Measurements from ENCODE around the gene SECISBP2L. TPM values are rescaled to one million over a fixed set of nuclear protein-coding genes. Genes with fewer than 3 reads are reported as not detected.

Gene SECISBP2L
- total RNA-seq, 2 donors from 2014 or later: 39.6 to 46.4 TPM

- no peak for DNase-seq (ENCODE audit: low spot score)
- H3K36me3 ChIP-seq: no peaks in the 10 kb centered on the region
- H3K27ac ChIP-seq: no peak overlapping the region
- intact Hi-C loops (cut with DNase I): no loop called here
- no peaks in the 10 kb centered on the region for H3K27me3 ChIP-seq (replicated peaks; ENCODE audit: insufficient read depth)
- no peaks in the 10 kb centered on the region for H3K9me3 ChIP-seq
- no peaks in the 10 kb centered on the region for H3K4me1 ChIP-seq (replicated peaks)
- 61% methylated on average over 3 of the region's 3 CpGs for WGBS
- H3K4me3 ChIP-seq: no peak overlapping the region
- TF ChIP-seq POLR2A (IDR thresholded peaks at IDR 0.05): no peak
Measured at GRCh38 chr15:48985516-48985915, 60.7 kb downstream of the SECISBP2L start.

- WGBS: 57% methylated on average over 4 of the region's 4 CpGs
- H3K36me3 ChIP-seq: no peaks in the 10 kb centered on the region
- H3K9me3 ChIP-seq: no peaks in the 10 kb centered on the region
- DNase-seq (ENCODE audit: low spot score): no peak
- no peak overlapping the region for H3K4me3 ChIP-seq
- TF ChIP-seq POLR2A (IDR thresholded peaks at IDR 0.05) (no peak), CTCF (IDR thresholded peaks at IDR 0.05) (no peak), POLR2AphosphoS5 (IDR thresholded peaks at IDR 0.05) (no peak)
- H3K27ac ChIP-seq: no peak overlapping the region
- H3K4me1 ChIP-seq (replicated peaks): no peaks in the 10 kb centered on the region
- no peaks in the 10 kb centered on the region for H3K27me3 ChIP-seq (replicated peaks; ENCODE audit: insufficient read depth)
- intact Hi-C loops (cut with DNase I): no loop called here
Measured at GRCh38 chr15:48984811-48985352, 61.4 kb downstream of the SECISBP2L start.

- H3K27me3 ChIP-seq (replicated peaks; ENCODE audit: insufficient read depth): no peaks in the 10 kb centered on the region
- intact Hi-C loops (cut with DNase I): no loop called here
- no peaks in the 10 kb centered on the region for H3K4me1 ChIP-seq (replicated peaks)
- no peak overlapping the region for H3K27ac ChIP-seq
- TF ChIP-seq POLR2AphosphoS5 (IDR thresholded peaks at IDR 0.05) (no peak), POLR2A (IDR thresholded peaks at IDR 0.05) (no peak), CTCF (IDR thresholded peaks at IDR 0.05) (no peak)
- DNase-seq (ENCODE audit: low spot score): no peak
- H3K4me3 ChIP-seq: no peak overlapping the region
- 60% methylated on average over 7 of the region's 7 CpGs for WGBS
- H3K36me3 ChIP-seq: no peaks in the 10 kb centered on the region
- no peaks in the 10 kb centered on the region for H3K9me3 ChIP-seq
Measured at GRCh38 chr15:48984021-48984710, 62.1 kb downstream of the SECISBP2L start.

GRCh38 chr15:48983300-48983699 lies 62.9 kb downstream of the SECISBP2L start:
- Histone ChIP-seq H3K27me3 (replicated peaks; ENCODE audit: insufficient read depth) (no peaks in the 10 kb centered on the region), H3K9me3 (no peaks in the 10 kb centered on the region), H3K4me3 (no peak overlapping the region), H3K36me3 (no peaks in the 10 kb centered on the region), H3K4me1 (replicated peaks) (no peaks in the 10 kb centered on the region), H3K27ac (no peak overlapping the region)
- TF ChIP-seq CTCF (IDR thresholded peaks at IDR 0.05) (no peak), POLR2A (IDR thresholded peaks at IDR 0.05) (no peak), POLR2AphosphoS5 (IDR thresholded peaks at IDR 0.05) (no peak)
- no peak for DNase-seq (ENCODE audit: low spot score)
- intact Hi-C loops (cut with DNase I): no loop called here
- 79% methylated on average over 5 of the region's 5 CpGs for WGBS

- no peaks in the 10 kb centered on the region for H3K27me3 ChIP-seq (replicated peaks; ENCODE audit: insufficient read depth)
- DNase-seq (ENCODE audit: low spot score): no peak
- 58% methylated on average over 4 of the region's 4 CpGs for WGBS
- H3K36me3 ChIP-seq: no peaks in the 10 kb centered on the region
- intact Hi-C loops (cut with DNase I): no loop called here
- no peak overlapping the region for H3K4me3 ChIP-seq
- H3K4me1 ChIP-seq (replicated peaks): no peaks in the 10 kb centered on the region
- H3K9me3 ChIP-seq: no peaks in the 10 kb centered on the region
- TF ChIP-seq POLR2AphosphoS5 (IDR thresholded peaks at IDR 0.05) (no peak), POLR2A (IDR thresholded peaks at IDR 0.05) (no peak)
- H3K27ac ChIP-seq: no peak overlapping the region
Measured at GRCh38 chr15:48981941-48982340, 64.3 kb downstream of the SECISBP2L start.

GRCh38 chr15:48978638-48979037 lies 67.6 kb downstream of the SECISBP2L start:
- no peak for DNase-seq (ENCODE audit: low spot score)
- Histone ChIP-seq H3K4me1 (replicated peaks) (no peaks in the 10 kb centered on the region), H3K4me3 (no peak overlapping the region), H3K9me3 (no peaks in the 10 kb centered on the region), H3K36me3 (no peaks in the 10 kb centered on the region), H3K27ac (no peak overlapping the region), H3K27me3 (replicated peaks; ENCODE audit: insufficient read depth) (no peaks in the 10 kb centered on the region)
- 63% methylated on average over 2 of the region's 2 CpGs for WGBS
- TF ChIP-seq CTCF (IDR thresholded peaks at IDR 0.05) (no peak), POLR2AphosphoS5 (IDR thresholded peaks at IDR 0.05) (no peak), POLR2A (IDR thresholded peaks at IDR 0.05) (no peak)
- intact Hi-C loops (cut with DNase I): no loop called here

All from prostate gland (tissue), 2 donors.